ENCODE measurements around the gene KRTAP19-8. TPM values are rescaled to one million over a fixed set of nuclear protein-coding genes. Genes with fewer than 3 reads are reported as not detected.

KRTAP19-8 gene
- total and polyA plus RNA-seq, 7 experiments from 2014 or later: not detected

- CTCF ChIA-PET: interaction anchor here (0.6 kb wide), 1 partner anchor 852 kb away, joined by 3 read pairs; no protein-coding TSS in a partner anchor
- ATAC-seq: no peak
- H3K4me1 Mint-ChIP-seq: peaks cover 8 to 28% (median 21%) of the 10 kb centered on the region in 7 donors
Measured at GRCh38 chr21:31014891-31015290, 23.4 kb downstream of the KRTAP19-8 start.

GRCh38 chr21:31012133-31013089 lies 25.9 kb downstream of the KRTAP19-8 start:
- no peaks in the 10 kb centered on the region for H3K27me3 ChIP-seq (ENCODE audit: control insufficient read depth in 2 of 2, insufficient read depth in 2 of 2, low read length in 2 of 2)
- peak overlapping the region in 9 of 10 donors; percentile 15 to 68 (median 51) for H3K4me3 Mint-ChIP-seq
- peaks cover 8 to 28% (median 21%) of the 10 kb centered on the region in 7 donors for H3K4me1 Mint-ChIP-seq
- DNase-seq (no peak), ATAC-seq (no peak)
- peak overlapping the region; percentile 0 for H3K4me3 ChIP-seq (ENCODE audit: low read length)
- peaks cover 6 to 31% of the 10 kb centered on the region in 2 donors for H3K4me1 ChIP-seq (ENCODE audit: control insufficient read depth in 2 of 2, insufficient read depth in 2 of 2, low read length in 2 of 2)
- ChIA-PET POLR2A (interaction anchor here (0.8 kb wide), 1 partner anchor 20 kb away, joined by 3 read pairs; no protein-coding TSS in a partner anchor), CTCF (no interaction called here)
- no peaks in the 10 kb centered on the region for H3K36me3 ChIP-seq (ENCODE audit: control insufficient read depth in 2 of 3, insufficient read depth in 3 of 3, low read length in 3 of 3)
- peaks cover 0 to 20% (median 0%) of the 10 kb centered on the region in 5 donors for H3K27me3 Mint-ChIP-seq
- H3K36me3 Mint-ChIP-seq: peaks cover 0 to 3% (median 0%) of the 10 kb centered on the region in 5 donors
- peak overlapping the region; percentile 34 for H3K27ac ChIP-seq (ENCODE audit: low read depth, low read length)
- peaks cover 0 to 7% (median 0%) of the 10 kb centered on the region in 11 donors for H3K9me3 Mint-ChIP-seq
- intact Hi-C loops (cut with micrococcal nuclease): loop anchor here in 1 of 2 donors (5.0 kb wide), 1 partner anchor 35 kb away; no protein-coding TSS in a partner anchor
- peak overlapping the region; percentile 14 to 79 (median 71) for H3K27ac Mint-ChIP-seq
- H3K9me3 ChIP-seq (ENCODE audit: control insufficient read depth in 2 of 3, low read length in 3 of 3): no peaks in the 10 kb centered on the region

More at GRCh38 chr21:31014891-31015290, 23.4 kb downstream of the KRTAP19-8 start:
- POLR2A ChIA-PET: interaction anchor here (0.7 kb wide), 1 partner anchor 1626 kb away, joined by 3 read pairs; no protein-coding TSS in a partner anchor
- Histone ChIP-seq H3K27ac (ENCODE audit: low read depth, low read length) (no peak overlapping the region), H3K4me3 (ENCODE audit: low read length) (no peak overlapping the region), H3K27me3 (ENCODE audit: control insufficient read depth in 2 of 2, insufficient read depth in 2 of 2, low read length in 2 of 2) (no peaks in the 10 kb centered on the region), H3K36me3 (ENCODE audit: control insufficient read depth in 2 of 3, insufficient read depth in 3 of 3, low read length in 3 of 3) (no peaks in the 10 kb centered on the region), H3K9me3 (ENCODE audit: control insufficient read depth in 2 of 3, low read length in 3 of 3) (no peaks in the 10 kb centered on the region), H3K4me1 (ENCODE audit: control insufficient read depth in 2 of 2, insufficient read depth in 2 of 2, low read length in 2 of 2) (peaks cover 6 to 31% of the 10 kb centered on the region in 2 donors)
- H3K4me3 Mint-ChIP-seq: no peak overlapping the region
- intact Hi-C loops (cut with micrococcal nuclease): loop anchor here in 1 of 2 donors (5.0 kb wide), 1 partner anchor 38 kb away; no protein-coding TSS in a partner anchor
- DNase-seq: no peak
- H3K27me3 Mint-ChIP-seq: peaks cover 0 to 21% (median 1%) of the 10 kb centered on the region in 5 donors
- H3K27ac Mint-ChIP-seq: no peak overlapping the region
- no peaks in the 10 kb centered on the region for H3K36me3 Mint-ChIP-seq
- H3K9me3 Mint-ChIP-seq: no peaks in the 10 kb centered on the region

GRCh38 chr21:31011412-31011811 lies 26.9 kb downstream of the KRTAP19-8 start:
- Histone ChIP-seq H3K4me3 (ENCODE audit: low read length) (no peak overlapping the region), H3K36me3 (ENCODE audit: control insufficient read depth in 2 of 3, insufficient read depth in 3 of 3, low read length in 3 of 3) (no peaks in the 10 kb centered on the region), H3K27ac (ENCODE audit: low read depth, low read length) (no peak overlapping the region), H3K4me1 (ENCODE audit: control insufficient read depth in 2 of 2, insufficient read depth in 2 of 2, low read length in 2 of 2) (peaks cover 6 to 26% of the 10 kb centered on the region in 2 donors), H3K27me3 (ENCODE audit: control insufficient read depth in 2 of 2, insufficient read depth in 2 of 2, low read length in 2 of 2) (no peaks in the 10 kb centered on the region), H3K9me3 (ENCODE audit: control insufficient read depth in 2 of 3, low read length in 3 of 3) (no peaks in the 10 kb centered on the region)
- CTCF ChIA-PET: no interaction called here
- Mint-ChIP-seq H3K27me3 (peaks cover 0 to 27% (median 0%) of the 10 kb centered on the region in 5 donors), H3K9me3 (peaks cover 0 to 7% (median 2%) of the 10 kb centered on the region in 11 donors), H3K4me3 (peak overlapping the region in 1 of 10 donors; percentile 58), H3K4me1 (peaks cover 8 to 28% (median 21%) of the 10 kb centered on the region in 7 donors), H3K36me3 (peaks cover 0 to 7% (median 0%) of the 10 kb centered on the region in 5 donors), H3K27ac (peak overlapping the region in 4 of 9 donors; percentile 7 to 69 (median 28))
- intact Hi-C loops (cut with micrococcal nuclease): loop anchor here in 1 of 2 donors (5.0 kb wide), 1 partner anchor 34 kb away; no protein-coding TSS in a partner anchor
- ATAC-seq (peak; percentile 58), DNase-seq (no peak)
- POLR2A ChIA-PET: no interaction called here

GRCh38 chr21:31008355-31008754 lies 29.9 kb downstream of the KRTAP19-8 start:
- no peak overlapping the region for H3K4me3 Mint-ChIP-seq
- intact Hi-C loops (cut with micrococcal nuclease): no loop called here
- peaks cover 8 to 28% (median 20%) of the 10 kb centered on the region in 7 donors for H3K4me1 Mint-ChIP-seq
- H3K27me3 Mint-ChIP-seq: peaks cover 0 to 29% (median 9%) of the 10 kb centered on the region in 5 donors
- Histone ChIP-seq H3K4me1 (ENCODE audit: control insufficient read depth in 2 of 2, insufficient read depth in 2 of 2, low read length in 2 of 2) (peaks cover 6 to 24% of the 10 kb centered on the region in 2 donors), H3K27ac (ENCODE audit: low read depth, low read length) (no peak overlapping the region), H3K9me3 (ENCODE audit: control insufficient read depth in 2 of 3, low read length in 3 of 3) (no peaks in the 10 kb centered on the region), H3K4me3 (ENCODE audit: low read length) (no peak overlapping the region), H3K27me3 (ENCODE audit: control insufficient read depth in 2 of 2, insufficient read depth in 2 of 2, low read length in 2 of 2) (no peaks in the 10 kb centered on the region), H3K36me3 (ENCODE audit: control insufficient read depth in 2 of 3, insufficient read depth in 3 of 3, low read length in 3 of 3) (no peaks in the 10 kb centered on the region)
- peaks cover 0 to 7% (median 0%) of the 10 kb centered on the region in 5 donors for H3K36me3 Mint-ChIP-seq
- ChIA-PET POLR2A (no interaction called here), CTCF (no interaction called here)
- no peak for DNase-seq
- no peak overlapping the region for H3K27ac Mint-ChIP-seq
- no peak for ATAC-seq
- peaks cover 0 to 11% (median 2%) of the 10 kb centered on the region in 11 donors for H3K9me3 Mint-ChIP-seq

GRCh38 chr21:31005019-31005418 lies 33.3 kb downstream of the KRTAP19-8 start:
- DNase-seq: no peak
- Mint-ChIP-seq H3K27ac (no peak overlapping the region), H3K36me3 (peaks cover 0 to 7% (median 0%) of the 10 kb centered on the region in 5 donors), H3K9me3 (peaks cover 0 to 11% (median 2%) of the 10 kb centered on the region in 11 donors), H3K4me3 (no peak overlapping the region), H3K4me1 (peaks cover 0 to under 1% (median 0%) of the 10 kb centered on the region in 7 donors), H3K27me3 (peaks cover 0 to 33% (median 9%) of the 10 kb centered on the region in 5 donors)
- intact Hi-C loops (cut with micrococcal nuclease): no loop called here
- no peaks in the 10 kb centered on the region for H3K36me3 ChIP-seq (ENCODE audit: control insufficient read depth in 2 of 3, insufficient read depth in 3 of 3, low read length in 3 of 3)
- ChIA-PET CTCF (no interaction called here), POLR2A (no interaction called here)
- no peak overlapping the region for H3K4me3 ChIP-seq (ENCODE audit: low read length)
- no peak for ATAC-seq
- H3K27ac ChIP-seq (ENCODE audit: low read depth, low read length): no peak overlapping the region
- no peaks in the 10 kb centered on the region for H3K27me3 ChIP-seq (ENCODE audit: control insufficient read depth in 2 of 2, insufficient read depth in 2 of 2, low read length in 2 of 2)
- H3K4me1 ChIP-seq (ENCODE audit: control insufficient read depth in 2 of 2, insufficient read depth in 2 of 2, low read length in 2 of 2): no peaks in the 10 kb centered on the region
- H3K9me3 ChIP-seq (ENCODE audit: control insufficient read depth in 2 of 3, low read length in 3 of 3): no peaks in the 10 kb centered on the region

GRCh38 chr21:31003471-31003870 lies 34.8 kb downstream of the KRTAP19-8 start:
- H3K36me3 Mint-ChIP-seq: peaks cover 0 to 7% (median 0%) of the 10 kb centered on the region in 5 donors
- Histone ChIP-seq H3K27ac (ENCODE audit: low read depth, low read length) (no peak overlapping the region), H3K9me3 (ENCODE audit: control insufficient read depth in 2 of 3, low read length in 3 of 3) (no peaks in the 10 kb centered on the region), H3K4me1 (ENCODE audit: control insufficient read depth in 2 of 2, insufficient read depth in 2 of 2, low read length in 2 of 2) (no peaks in the 10 kb centered on the region), H3K27me3 (ENCODE audit: control insufficient read depth in 2 of 2, insufficient read depth in 2 of 2, low read length in 2 of 2) (no peaks in the 10 kb centered on the region), H3K4me3 (ENCODE audit: low read length) (no peak overlapping the region), H3K36me3 (ENCODE audit: control insufficient read depth in 2 of 3, insufficient read depth in 3 of 3, low read length in 3 of 3) (no peaks in the 10 kb centered on the region)
- intact Hi-C loops (cut with micrococcal nuclease): no loop called here
- CTCF ChIA-PET: no interaction called here
- H3K4me1 Mint-ChIP-seq: no peaks in the 10 kb centered on the region
- POLR2A ChIA-PET: no interaction called here
- ATAC-seq (no peak), DNase-seq (no peak)
- H3K4me3 Mint-ChIP-seq: no peak overlapping the region
- no peak overlapping the region for H3K27ac Mint-ChIP-seq
- H3K9me3 Mint-ChIP-seq: peaks cover 0 to 11% (median 2%) of the 10 kb centered on the region in 11 donors
- H3K27me3 Mint-ChIP-seq: peaks cover 0 to 30% (median 9%) of the 10 kb centered on the region in 5 donors

Measured in naive thymus-derived CD4-positive, alpha-beta T cell (primary cell).